SK-N-MC (cell line): ENCODE measurements around the gene MINDY4.

Source experiments
- EZH2 ChIP-seq: fragments of 200-600 bp; sonication (generic); IDR thresholded peaks from one replicate; pipeline ENCODE4 v1.6.1; 2017; ENCODE audit warnings: antibody characterized with exemption
- FOXP2 ChIP-seq: optimal IDR thresholded peaks from 2 replicates; pipeline ENCODE3; 2011; ENCODE audit warnings: mild to moderate bottlenecking, moderate library complexity; ENCODE audit not compliant: insufficient read depth; ENCODE audit errors: extremely low read length, control extremely low read depth
- POLR2AphosphoS5 ChIP-seq: IDR thresholded peaks from 2 replicates; pipeline ENCODE4 v1.6.1; 2012; ENCODE audit warnings: mild to moderate bottlenecking, low read depth, low read length, borderline replicate concordance

- no peak for TF ChIP-seq POLR2AphosphoS5
- no peak for TF ChIP-seq EZH2
- TF ChIP-seq FOXP2, result no peak
Measured at GRCh38 chr7:30780941-30781340, 9.7 kb downstream of the MINDY4 start.
